HepG2 (cell line): ENCODE data around the gene ALG3. TPM values are rescaled to one million over a fixed set of nuclear protein-coding genes. Genes with fewer than 3 reads are reported as not detected.
A peak's percentile ranks its signal among the peaks of the same experiment; 100 is the strongest.

Experiments
- ATF3 ChIP-seq: sonication (generic); formaldehyde crosslinking; IDR thresholded peaks from 2 replicates; pipeline ENCODE4 v1.4.0; 2020; ENCODE audit warnings: missing genetic modification reagents
- CAMTA2 ChIP-seq: sonication (generic); formaldehyde crosslinking; IDR thresholded peaks from 2 replicates; pipeline ENCODE4 v1.4.0; 2020; ENCODE audit warnings: mild to moderate bottlenecking, missing genetic modification reagents, borderline replicate concordance
- CREM ChIP-seq, 2 experiments: sonication (generic) in 1 of 2; formaldehyde crosslinking in 1 of 2; IDR thresholded peaks; 2 replicates each; pipeline versions ENCODE4 v1.4.0 to v1.6.1; 2016 to 2020; ENCODE audit warnings: antibody characterized with exemption in 1 of 2, mild to moderate bottlenecking in 1 of 2, missing genetic modification reagents in 1 of 2
- GMEB1 ChIP-seq: sonication (generic); formaldehyde crosslinking; IDR thresholded peaks from 2 replicates; pipeline ENCODE4 v1.5.1; 2020; ENCODE audit warnings: missing genetic modification reagents, mild to moderate bottlenecking, borderline replicate concordance
- GRHL1 ChIP-seq: sonication (generic); formaldehyde crosslinking; conservative IDR thresholded peaks from 2 replicates; pipeline ENCODE4 v1.8.0; 2022; ENCODE audit warnings: missing genetic modification reagents
- LCORL ChIP-seq, 2 experiments: fragments of 450-650 bp in 1 of 2; sonication (generic) in 1 of 2; formaldehyde crosslinking in 1 of 2; IDR thresholded peaks; 2 replicates each; pipeline versions ENCODE4 v1.5.0 to v1.6.1; 2017 to 2020; ENCODE audit warnings: antibody characterized with exemption in 1 of 2, missing genetic modification reagents in 1 of 2
- MBD4 ChIP-seq: IDR thresholded peaks from 2 replicates; pipeline ENCODE4 v1.6.1; 2012; ENCODE audit warnings: low read length, inconsistent platforms, borderline replicate concordance
- PAXIP1 ChIP-seq: sonication (generic); formaldehyde crosslinking; conservative IDR thresholded peaks from 2 replicates; pipeline ENCODE4 v1.4.0; 2020; ENCODE audit warnings: mild to moderate bottlenecking, missing genetic modification reagents, moderate library complexity
- RFXAP ChIP-seq: sonication (generic); formaldehyde crosslinking; IDR thresholded peaks from 2 replicates; pipeline ENCODE4 v1.4.0; 2020; ENCODE audit warnings: missing genetic modification reagents, borderline replicate concordance
- SIN3B ChIP-seq: fragments of 150-350 bp; IDR thresholded peaks from 2 replicates; pipeline ENCODE4 v1.6.1; 2014; ENCODE audit warnings: low read length
- TGIF2 ChIP-seq: IDR thresholded peaks from 2 replicates; pipeline ENCODE4 v1.6.1; 2016; ENCODE audit warnings: control low read depth, missing compliant biosample characterization
- ZNF354B ChIP-seq: sonication (generic); formaldehyde crosslinking; IDR thresholded peaks from 2 replicates; pipeline ENCODE4 v1.8.0; 2022; ENCODE audit warnings: mild to moderate bottlenecking, missing genetic modification reagents
- ZNF512B ChIP-seq: sonication (generic); formaldehyde crosslinking; IDR thresholded peaks from 2 replicates; pipeline ENCODE4 v1.5.1; 2020; ENCODE audit warnings: missing genetic modification reagents, mild to moderate bottlenecking, borderline replicate concordance
- ZNF547 ChIP-seq: sonication (generic); formaldehyde crosslinking; IDR thresholded peaks from 2 replicates; pipeline ENCODE4 v1.5.1; 2020; ENCODE audit warnings: mild to moderate bottlenecking, missing genetic modification reagents
- ZNF879 ChIP-seq: sonication (generic); formaldehyde crosslinking; IDR thresholded peaks from 2 replicates; pipeline ENCODE4 v1.8.1; 2023; ENCODE audit warnings: missing genetic modification reagents
- polyA plus RNA-seq, 8 experiments: library from polyadenylated mRNA; depleted of rRNA in 3 of 8; stranded (reverse) in 7 of 8; unstranded in 1 of 8; fragments of >200 nt; fragmentation: Illumina TruSeq in 4 of 8; extraction: Trizol in 4 of 8; gene quantifications; 2 replicates each; pipeline versions ENCODE4 v1.2.1 to v1.2.3, GENCODE V29; 2011 to 2016; ENCODE audit warnings: low read depth in 4 of 8, missing spikeins in 1 of 8, mixed read lengths in 1 of 8; ENCODE audit not compliant: insufficient read depth in 1 of 8
- total RNA-seq, 5 experiments: library from RNA; depleted of rRNA; stranded (reverse); fragments of >200 nt; fragmentation: Illumina TruSeq; extraction: Trizol; gene quantifications; 2 replicates each; pipeline ENCODE4 v1.2.3, GENCODE V29; 2016; ENCODE audit warnings: low read depth in 1 of 5

ALG3 gene
- total and polyA plus RNA-seq, 2 of the 13 experiments (the other 11 are each of a cell fraction or from before 2014, with no cell fraction given) = 46.6 to 57.1 TPM

- no peak for TF ChIP-seq ZNF512B (CRISPR knock-in tag)
- no peak for TF ChIP-seq ZNF879 (CRISPR knock-in tag)
- TF ChIP-seq GRHL1 (CRISPR knock-in tag) = no peak
- TF ChIP-seq ATF3 = no peak
- 0 out of 2 replicates have a peak, but pooled peaks have one; percentile 31 for TF ChIP-seq CREM (IDR thresholded peaks at IDR 0.05)
- TF ChIP-seq CREM (CRISPR knock-in tag; IDR thresholded peaks at IDR 0.05) = no peak
- no peak for TF ChIP-seq MBD4
- TF ChIP-seq LCORL (IDR thresholded peaks at IDR 0.05) = no peak
- TF ChIP-seq LCORL (CRISPR knock-in tag; IDR thresholded peaks at IDR 0.05) = peak; percentile 0; the same call in 1 of the 2 replicates
- TF ChIP-seq SIN3B = peak; percentile 76; the same call in 1 of the 2 replicates
- no peak for TF ChIP-seq ZNF354B (CRISPR knock-in tag)
- TF ChIP-seq GMEB1 (CRISPR knock-in tag) = 0 out of 2 replicates have a peak, but pooled peaks have one; percentile 15
- no peak for TF ChIP-seq PAXIP1
- TF ChIP-seq ZNF547 (CRISPR knock-in tag) = peak; percentile 29; the same call in 1 of the 2 replicates
- no peak for TF ChIP-seq CAMTA2 (CRISPR knock-in tag)
- TF ChIP-seq TGIF2 = peak; percentile 58; the same call in 1 of the 2 replicates
- peak; percentile 71; the same call in 1 of the 2 replicates for TF ChIP-seq RFXAP (CRISPR knock-in tag)
Observed at GRCh38 chr3:184249412-184250166, 827 bp upstream of the ALG3 start, which contains the start of gene EEF1AKMT4 (continued).
